Panc1 (cell line): Measurements from ENCODE around the gene CCDC85A.

ENCODE experiments used
- POLR2AphosphoS5 ChIP-seq: IDR thresholded peaks from 2 replicates; pipeline ENCODE4 v1.6.1; 2012; ENCODE audit warnings: mild to moderate bottlenecking, low read depth, low read length, moderate library complexity
- SIN3A ChIP-seq: IDR thresholded peaks from 2 replicates; pipeline ENCODE4 v1.6.1; 2012; ENCODE audit warnings: low read depth, mild to moderate bottlenecking, low read length, moderate library complexity, borderline replicate concordance; ENCODE audit not compliant: insufficient read depth
- TCF7L2 ChIP-seq: IDR thresholded peaks from 2 replicates; pipeline ENCODE4 v1.6.1; 2011; ENCODE audit warnings: mild to moderate bottlenecking, low read depth, low read length, inconsistent platforms
- TF ChIP-seq, protein P1 (sequence below): fragments of 450-650 bp; IDR thresholded peaks from 2 replicates; pipeline ENCODE4 v1.5.1; 2017; ENCODE audit warnings: mild to moderate bottlenecking
- TF ChIP-seq, protein P2 (sequence below), 2 experiments: IDR thresholded peaks; 2 replicates each; pipeline ENCODE4 v1.6.1; 2011 to 2012; ENCODE audit warnings: low read depth in 2 of 2, control low read depth in 1 of 2, low read length in 1 of 2, mild to moderate bottlenecking in 1 of 2, moderate library complexity in 1 of 2; ENCODE audit not compliant: insufficient read depth in 1 of 2

DNA sequence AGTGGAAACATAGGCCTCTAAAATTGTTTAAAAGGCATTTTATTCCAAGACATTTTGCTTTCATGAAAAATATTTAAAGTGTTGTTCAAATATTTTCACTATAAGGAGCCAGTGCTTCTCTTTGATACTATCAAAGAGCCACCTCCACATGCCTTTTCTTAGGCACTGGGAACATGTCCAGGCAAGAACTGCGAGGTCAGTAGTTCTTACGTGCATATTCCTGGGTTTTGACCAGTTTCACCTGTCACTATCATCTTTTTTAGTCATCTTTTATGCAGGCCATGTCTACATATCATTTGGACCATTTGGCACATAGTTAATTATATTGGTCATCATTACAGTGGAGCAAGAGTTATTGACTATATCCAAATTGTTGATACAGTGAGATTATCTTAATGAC is 195.3 kb downstream of the CCDC85A start:
- TF ChIP-seq, protein P1, sequence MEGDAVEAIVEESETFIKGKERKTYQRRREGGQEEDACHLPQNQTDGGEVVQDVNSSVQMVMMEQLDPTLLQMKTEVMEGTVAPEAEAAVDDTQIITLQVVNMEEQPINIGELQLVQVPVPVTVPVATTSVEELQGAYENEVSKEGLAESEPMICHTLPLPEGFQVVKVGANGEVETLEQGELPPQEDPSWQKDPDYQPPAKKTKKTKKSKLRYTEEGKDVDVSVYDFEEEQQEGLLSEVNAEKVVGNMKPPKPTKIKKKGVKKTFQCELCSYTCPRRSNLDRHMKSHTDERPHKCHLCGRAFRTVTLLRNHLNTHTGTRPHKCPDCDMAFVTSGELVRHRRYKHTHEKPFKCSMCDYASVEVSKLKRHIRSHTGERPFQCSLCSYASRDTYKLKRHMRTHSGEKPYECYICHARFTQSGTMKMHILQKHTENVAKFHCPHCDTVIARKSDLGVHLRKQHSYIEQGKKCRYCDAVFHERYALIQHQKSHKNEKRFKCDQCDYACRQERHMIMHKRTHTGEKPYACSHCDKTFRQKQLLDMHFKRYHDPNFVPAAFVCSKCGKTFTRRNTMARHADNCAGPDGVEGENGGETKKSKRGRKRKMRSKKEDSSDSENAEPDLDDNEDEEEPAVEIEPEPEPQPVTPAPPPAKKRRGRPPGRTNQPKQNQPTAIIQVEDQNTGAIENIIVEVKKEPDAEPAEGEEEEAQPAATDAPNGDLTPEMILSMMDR, result no peak
- TF ChIP-seq, protein P2, sequence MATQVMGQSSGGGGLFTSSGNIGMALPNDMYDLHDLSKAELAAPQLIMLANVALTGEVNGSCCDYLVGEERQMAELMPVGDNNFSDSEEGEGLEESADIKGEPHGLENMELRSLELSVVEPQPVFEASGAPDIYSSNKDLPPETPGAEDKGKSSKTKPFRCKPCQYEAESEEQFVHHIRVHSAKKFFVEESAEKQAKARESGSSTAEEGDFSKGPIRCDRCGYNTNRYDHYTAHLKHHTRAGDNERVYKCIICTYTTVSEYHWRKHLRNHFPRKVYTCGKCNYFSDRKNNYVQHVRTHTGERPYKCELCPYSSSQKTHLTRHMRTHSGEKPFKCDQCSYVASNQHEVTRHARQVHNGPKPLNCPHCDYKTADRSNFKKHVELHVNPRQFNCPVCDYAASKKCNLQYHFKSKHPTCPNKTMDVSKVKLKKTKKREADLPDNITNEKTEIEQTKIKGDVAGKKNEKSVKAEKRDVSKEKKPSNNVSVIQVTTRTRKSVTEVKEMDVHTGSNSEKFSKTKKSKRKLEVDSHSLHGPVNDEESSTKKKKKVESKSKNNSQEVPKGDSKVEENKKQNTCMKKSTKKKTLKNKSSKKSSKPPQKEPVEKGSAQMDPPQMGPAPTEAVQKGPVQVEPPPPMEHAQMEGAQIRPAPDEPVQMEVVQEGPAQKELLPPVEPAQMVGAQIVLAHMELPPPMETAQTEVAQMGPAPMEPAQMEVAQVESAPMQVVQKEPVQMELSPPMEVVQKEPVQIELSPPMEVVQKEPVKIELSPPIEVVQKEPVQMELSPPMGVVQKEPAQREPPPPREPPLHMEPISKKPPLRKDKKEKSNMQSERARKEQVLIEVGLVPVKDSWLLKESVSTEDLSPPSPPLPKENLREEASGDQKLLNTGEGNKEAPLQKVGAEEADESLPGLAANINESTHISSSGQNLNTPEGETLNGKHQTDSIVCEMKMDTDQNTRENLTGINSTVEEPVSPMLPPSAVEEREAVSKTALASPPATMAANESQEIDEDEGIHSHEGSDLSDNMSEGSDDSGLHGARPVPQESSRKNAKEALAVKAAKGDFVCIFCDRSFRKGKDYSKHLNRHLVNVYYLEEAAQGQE (IDR thresholded peaks at IDR 0.05; ENCODE audit: insufficient read depth in 1 of 2, low read depth in 2 of 2, low read length in 1 of 2), result no peak
- no peak for TF ChIP-seq SIN3A
- TF ChIP-seq POLR2AphosphoS5, result no peak
- no peak for TF ChIP-seq TCF7L2
